ENCODE results near the gene CYP46A1.

CYP46A1 gene

GRCh38 chr14:99687284-99688209 is 3.4 kb downstream of the CYP46A1 start:
- DNase-seq (ENCODE audit: low read depth, low spot score) = no peak

GRCh38 chr14:99688210-99688581 is 4.1 kb downstream of the CYP46A1 start:
- no peak for DNase-seq (ENCODE audit: low read depth, low spot score)

- no peak for DNase-seq (ENCODE audit: low read depth, low spot score)
Observed at GRCh38 chr14:99688629-99689028, 4.5 kb downstream of the CYP46A1 start.

GRCh38 chr14:99689266-99690236 is 5.5 kb downstream of the CYP46A1 start:
- DNase-seq (ENCODE audit: low read depth, low spot score) = no peak

GRCh38 chr14:99690636-99691035 is 6.5 kb downstream of the CYP46A1 start:
- DNase-seq (ENCODE audit: low read depth, low spot score) = no peak

DNA sequence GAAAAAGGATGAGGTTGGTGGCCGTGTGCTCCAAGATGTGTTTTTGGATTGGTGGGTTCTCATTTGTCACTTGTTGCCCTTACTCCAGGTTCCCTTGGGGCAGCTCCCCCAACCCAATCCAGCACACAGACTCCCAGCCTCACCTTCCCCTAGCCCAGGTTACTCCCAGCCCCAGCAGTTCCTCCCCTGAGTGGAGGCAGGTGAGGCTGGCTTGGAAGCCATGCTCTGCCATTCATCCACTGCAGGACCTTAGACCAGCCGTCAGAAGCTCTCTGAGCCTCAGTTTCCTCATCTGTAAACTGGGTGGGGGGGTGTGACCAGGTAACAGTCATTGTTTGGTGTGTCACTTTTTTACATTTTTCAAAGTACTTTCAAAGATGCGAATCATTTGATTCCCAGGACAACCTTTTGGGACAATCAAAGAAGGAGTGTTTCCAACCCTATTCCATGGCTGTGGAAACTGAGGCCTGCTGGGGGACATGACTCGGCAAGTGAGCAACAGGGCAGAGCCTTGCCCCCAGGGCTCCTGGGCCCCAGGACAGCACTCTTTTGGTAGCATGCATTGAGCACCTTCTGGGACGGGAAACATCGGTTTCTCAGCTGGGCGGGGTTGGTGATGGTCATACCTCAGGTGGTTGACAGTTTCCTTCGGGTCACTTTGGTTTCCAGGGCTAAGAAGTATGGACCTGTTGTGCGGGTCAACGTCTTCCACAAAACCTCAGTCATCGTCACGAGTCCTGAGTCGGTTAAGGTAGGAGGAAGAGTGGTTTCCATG is 7.2 kb downstream of the CYP46A1 start:
- no peak for DNase-seq (ENCODE audit: low read depth, low spot score)

DNA sequence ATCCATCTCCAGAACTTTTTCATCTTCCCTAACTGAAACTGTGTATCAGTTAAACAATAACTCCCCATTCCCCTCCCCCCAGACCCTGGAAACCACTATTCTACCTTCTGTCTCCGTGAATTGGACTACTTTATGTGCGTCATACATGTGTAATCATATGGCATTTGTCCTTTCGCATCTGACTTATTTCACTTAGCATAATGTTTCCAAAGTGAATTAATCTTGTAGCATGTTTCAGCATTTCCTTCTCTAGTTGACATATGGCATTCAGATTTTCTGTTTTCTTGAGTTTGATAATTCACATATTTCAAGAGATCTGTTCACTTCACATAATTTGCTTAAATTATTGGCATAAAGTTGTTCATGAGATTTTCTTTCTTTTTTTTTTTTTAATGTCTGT is 9.8 kb downstream of the CYP46A1 start:
- no peak for DNase-seq (ENCODE audit: low read depth, low spot score)

- DNase-seq (ENCODE audit: low read depth, low spot score) = no peak
Observed at GRCh38 chr14:99696929-99697328, 12.8 kb downstream of the CYP46A1 start.

- no peak for DNase-seq (ENCODE audit: low read depth, low spot score)
Observed at GRCh38 chr14:99698236-99698635, 14.1 kb downstream of the CYP46A1 start.

- no peak for DNase-seq (ENCODE audit: low read depth, low spot score)
Observed at GRCh38 chr14:99698642-99699041, 14.5 kb downstream of the CYP46A1 start.

GRCh38 chr14:99699085-99699760 is 15.1 kb downstream of the CYP46A1 start:
- no peak for DNase-seq (ENCODE audit: low read depth, low spot score)

DNA sequence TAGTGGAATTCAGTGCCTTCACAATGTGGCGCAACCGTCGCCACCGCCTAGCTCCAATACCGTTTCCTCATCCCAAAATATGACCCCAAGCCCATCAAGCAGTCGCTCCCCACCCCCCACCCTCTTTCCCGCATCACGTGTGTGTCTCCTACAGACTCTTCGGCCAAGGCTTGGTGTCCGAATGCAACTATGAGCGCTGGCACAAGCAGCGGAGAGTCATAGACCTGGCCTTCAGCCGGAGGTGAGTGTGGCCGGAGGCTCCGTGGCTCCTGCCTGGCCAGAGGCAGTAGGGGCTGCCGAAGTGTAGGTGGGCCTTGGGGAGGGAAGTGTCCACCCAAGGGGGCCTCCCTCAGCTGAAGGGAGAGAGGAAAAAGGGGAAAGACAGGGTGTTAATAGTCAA is 15.8 kb downstream of the CYP46A1 start:
- no peak for DNase-seq (ENCODE audit: low read depth, low spot score)

GRCh38 chr14:99700379-99700778 is 16.3 kb downstream of the CYP46A1 start:
- DNase-seq (ENCODE audit: low read depth, low spot score) = no peak

DNA sequence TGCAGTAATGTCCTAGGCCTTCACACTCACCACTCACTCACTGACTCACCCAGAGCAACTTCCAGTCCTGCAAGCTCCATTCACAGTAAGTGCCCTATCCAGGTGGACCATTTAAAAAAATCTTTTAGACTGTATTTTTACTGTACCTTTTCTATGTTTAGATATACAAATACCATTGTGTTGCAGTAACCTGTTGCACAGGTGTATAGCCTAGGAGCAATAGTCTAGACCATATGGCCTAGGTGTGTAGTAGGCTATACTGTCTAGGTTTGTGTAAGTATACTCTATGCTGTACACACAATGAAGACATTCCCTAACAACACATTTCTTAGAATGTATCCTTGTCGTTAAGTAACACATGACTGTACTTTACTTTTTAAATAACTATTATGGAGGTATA is 17.2 kb downstream of the CYP46A1 start:
- DNase-seq (ENCODE audit: low read depth, low spot score) = no peak

- no peak for DNase-seq (ENCODE audit: low read depth, low spot score)
Observed at GRCh38 chr14:99702115-99702514, 18.0 kb downstream of the CYP46A1 start.

GRCh38 chr14:99703381-99703780 is 19.3 kb downstream of the CYP46A1 start:
- no peak for DNase-seq (ENCODE audit: low read depth, low spot score)

DNA sequence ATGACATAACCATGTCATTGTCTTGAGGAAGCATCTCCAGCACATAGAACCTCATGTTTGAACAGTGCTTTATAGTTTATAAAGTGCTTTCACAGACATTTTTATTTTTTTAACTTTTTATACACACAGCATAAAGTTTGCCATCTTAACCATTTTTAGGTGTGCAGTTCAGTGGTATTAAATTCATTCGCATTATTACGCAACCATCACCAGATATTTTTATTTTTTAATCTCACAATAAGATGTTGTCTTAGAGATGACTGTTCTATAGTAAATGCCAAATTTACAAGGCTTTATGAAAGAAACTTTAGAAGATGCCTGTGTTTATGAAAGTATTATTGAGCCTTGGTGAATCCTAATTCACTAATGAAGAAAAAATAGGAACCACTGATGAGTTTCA is 19.9 kb downstream of the CYP46A1 start:
- no peak for DNase-seq (ENCODE audit: low read depth, low spot score)

GRCh38 chr14:99706107-99706900 is 22.2 kb downstream of the CYP46A1 start:
- no peak for DNase-seq (ENCODE audit: low read depth, low spot score)

DNA sequence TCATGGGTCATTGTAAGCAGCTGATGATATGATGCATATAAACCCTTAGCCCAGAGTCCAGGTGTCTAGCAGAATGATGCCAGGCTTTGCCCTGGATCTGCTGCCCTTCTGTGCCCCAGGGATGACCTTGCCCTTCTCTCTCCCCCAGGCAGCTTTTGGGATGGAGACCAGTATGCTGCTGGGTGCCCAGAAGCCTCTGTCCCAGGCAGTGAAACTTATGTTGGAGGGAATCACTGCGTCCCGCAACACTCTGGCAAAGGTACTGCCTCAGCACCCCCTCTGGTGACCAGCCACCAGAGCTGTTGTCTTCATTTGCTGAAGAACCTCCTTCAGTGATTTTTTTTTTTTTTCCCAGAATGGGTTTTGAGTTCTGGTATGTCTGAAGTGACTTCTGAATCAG is 23.3 kb downstream of the CYP46A1 start:
- DNase-seq (ENCODE audit: low read depth, low spot score) = no peak

- DNase-seq (ENCODE audit: low read depth, low spot score) = no peak
Observed at GRCh38 chr14:99707921-99708320, 23.8 kb downstream of the CYP46A1 start.
